GM21737 (cell line): ENCODE measurements around the gene PRKG1.

Experiments
- ATAC-seq: cut with Tn5 transposase; IDR thresholded peaks from one replicate; pipeline ENCODE4 v1.9.1; 2021; ENCODE audit warnings: mild to moderate bottlenecking, moderate library complexity; ENCODE audit not compliant: unreplicated experiment

The PRKG1 gene

GRCh38 chr10:51783941-51784340 is 709.7 kb downstream of the PRKG1 start:
- no peak for ATAC-seq

DNA sequence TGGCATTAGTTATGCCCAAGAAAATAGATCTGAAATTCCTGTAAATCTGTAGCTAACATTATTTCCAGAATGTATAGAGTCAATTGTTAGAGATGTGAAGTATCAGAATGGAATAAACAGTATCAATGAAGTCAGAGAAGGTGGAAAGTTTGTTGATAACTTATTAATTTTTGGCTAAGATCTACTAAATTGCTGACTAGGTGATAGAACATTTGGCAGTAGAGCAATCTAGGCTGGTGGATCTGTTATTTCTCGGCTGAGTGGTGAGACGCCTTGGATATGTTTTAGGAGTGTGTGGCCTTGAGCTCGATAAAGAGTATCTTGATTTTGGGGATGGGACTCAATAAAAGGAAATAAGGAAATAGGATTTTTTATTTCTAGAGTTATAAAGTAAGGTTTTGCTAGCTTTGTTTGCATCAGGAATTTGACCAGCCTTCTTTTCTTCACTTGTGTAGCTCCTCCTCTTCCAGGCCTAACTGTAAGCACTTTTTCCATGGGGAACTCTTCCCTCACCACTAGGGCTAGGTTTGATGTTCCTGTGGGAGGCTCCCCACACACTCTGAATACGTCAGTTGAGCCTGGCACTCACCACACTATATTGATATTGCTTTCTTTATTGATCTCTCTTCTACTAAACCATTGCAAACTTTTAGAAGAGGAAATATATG is 711.9 kb downstream of the PRKG1 start:
- no peak for ATAC-seq

GRCh38 chr10:51786684-51787035 is 712.4 kb downstream of the PRKG1 start:
- ATAC-seq, result no peak

DNA sequence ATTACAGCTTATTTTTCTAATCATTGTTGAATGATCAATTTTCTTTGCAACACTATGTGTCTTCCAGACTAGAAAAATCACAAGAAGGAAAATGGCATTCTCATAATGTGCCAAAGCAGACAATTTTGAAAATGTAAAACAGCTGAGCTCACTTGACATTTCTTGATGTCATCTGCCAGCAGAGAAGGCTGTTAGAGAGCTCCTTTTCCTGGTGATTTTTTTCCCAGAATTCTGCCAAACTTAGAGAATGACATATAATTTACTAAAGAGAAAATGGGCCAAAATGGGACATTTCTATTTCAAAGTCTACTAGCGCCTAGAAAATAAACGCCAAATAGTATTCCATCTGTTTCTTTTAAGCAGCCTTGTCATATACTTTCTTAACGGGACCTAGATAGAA is 714.0 kb downstream of the PRKG1 start:
- ATAC-seq, result no peak

DNA sequence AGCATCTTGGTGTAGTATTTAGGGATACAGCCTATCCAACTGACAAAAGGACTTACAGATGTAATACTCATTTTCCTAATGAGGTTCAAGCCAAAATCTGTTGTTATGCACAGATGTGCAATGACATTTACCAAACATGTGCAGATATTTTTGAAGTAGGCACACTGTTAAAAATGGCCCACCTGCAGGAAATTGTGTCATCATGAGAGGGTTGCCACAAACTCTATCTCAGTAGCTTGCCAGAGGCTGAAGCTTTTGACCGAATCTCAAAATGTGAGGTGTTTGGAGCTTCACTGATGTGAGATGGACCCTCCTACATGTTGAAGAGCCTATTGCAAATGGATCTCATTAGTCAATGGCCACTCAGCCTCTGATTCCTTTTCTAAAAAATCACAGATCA is 714.8 kb downstream of the PRKG1 start:
- ATAC-seq, result no peak

DNA sequence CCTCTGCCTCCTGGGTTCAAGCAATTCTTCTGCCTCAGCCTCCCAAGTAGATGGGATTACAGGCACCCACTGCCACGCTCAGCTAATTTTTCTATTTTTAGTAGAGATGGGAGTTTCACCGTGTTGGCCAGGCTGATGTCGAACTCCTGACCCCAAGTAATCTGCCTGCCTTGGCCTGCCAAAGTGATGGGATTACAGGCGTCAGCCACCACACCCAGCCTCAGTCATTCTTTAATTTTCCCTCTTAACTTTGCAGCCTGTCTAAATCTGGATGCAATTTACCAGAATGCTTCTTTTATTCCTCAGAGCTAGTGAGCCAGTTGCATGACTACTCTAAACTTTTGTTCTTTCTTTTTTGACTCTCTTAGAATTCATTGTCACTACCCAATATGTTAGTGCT is 715.6 kb downstream of the PRKG1 start:
- ATAC-seq, result no peak

GRCh38 chr10:51792678-51793077 is 718.4 kb downstream of the PRKG1 start:
- no peak for ATAC-seq

- no peak for ATAC-seq
Observed at GRCh38 chr10:51800121-51800520, 725.8 kb downstream of the PRKG1 start.

DNA sequence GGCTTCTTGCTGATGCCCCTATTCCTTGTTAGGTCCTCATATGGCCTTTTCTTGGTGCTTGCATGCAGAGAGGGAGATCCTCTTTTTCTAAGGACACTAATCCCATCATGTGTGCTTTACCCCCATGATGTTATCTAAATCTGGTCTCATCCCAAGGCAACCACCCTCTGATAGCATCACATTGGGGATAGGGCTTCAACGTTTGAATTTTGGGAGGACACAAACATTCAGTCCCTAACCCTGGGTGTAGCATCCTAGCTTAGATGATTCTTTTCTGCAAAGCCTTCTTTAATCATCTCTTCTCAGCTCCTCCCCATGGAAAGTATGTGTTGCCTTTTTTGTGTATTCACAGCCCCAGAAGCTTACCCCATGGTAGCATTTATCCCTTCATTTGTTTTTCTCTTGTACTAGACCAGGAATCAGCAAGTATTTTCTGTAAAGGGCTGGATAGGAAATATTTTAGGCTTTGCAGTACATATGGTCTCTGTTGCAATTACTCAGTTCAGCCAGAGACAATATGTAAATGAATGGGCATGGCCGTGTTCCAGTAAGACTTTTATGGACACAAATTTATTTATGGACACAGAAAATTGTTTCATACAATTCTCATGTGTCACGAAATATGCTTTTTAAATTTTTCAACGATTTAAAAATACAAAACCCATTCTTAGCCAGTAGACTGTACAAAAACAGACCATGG is 726.6 kb downstream of the PRKG1 start:
- no peak for ATAC-seq

GRCh38 chr10:51802030-51802429 is 727.7 kb downstream of the PRKG1 start:
- ATAC-seq, result no peak

- no peak for ATAC-seq
Observed at GRCh38 chr10:51804866-51805265, 730.6 kb downstream of the PRKG1 start.

DNA sequence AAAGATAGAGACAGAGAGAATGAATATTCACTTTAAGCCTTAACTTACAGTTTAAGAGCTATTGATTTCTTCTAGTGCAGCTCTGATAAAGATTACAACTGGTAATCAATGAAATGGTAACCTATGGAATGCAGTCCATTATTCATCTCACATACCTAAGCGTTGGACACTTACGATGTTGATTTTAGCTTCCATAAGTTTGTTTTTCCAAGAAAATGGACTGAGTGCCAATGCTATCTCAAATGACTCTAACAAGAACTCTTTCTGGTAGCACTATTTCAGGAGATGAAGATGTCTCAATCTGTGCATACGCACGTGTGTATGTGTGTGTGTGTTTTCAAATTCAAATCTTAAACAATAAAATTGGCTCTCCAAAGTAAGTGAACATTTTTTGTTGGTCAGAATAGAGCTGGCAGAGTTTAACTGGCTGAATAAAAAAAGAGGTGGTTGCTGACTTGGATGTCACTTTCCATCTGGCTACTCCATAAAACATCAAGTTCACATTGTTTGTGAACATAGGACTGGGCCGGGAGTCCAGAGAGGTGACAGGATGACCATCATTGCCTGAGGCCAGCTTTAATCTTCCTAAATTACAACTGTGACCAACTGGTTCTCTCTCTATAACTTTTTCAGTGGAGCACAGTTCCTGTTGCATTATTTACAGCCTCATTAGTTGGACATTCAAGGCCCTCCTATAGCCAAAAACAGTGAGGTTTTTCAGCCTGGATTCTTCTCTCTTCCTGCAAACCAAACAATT is 732.0 kb downstream of the PRKG1 start:
- ATAC-seq, result no peak

GRCh38 chr10:51808187-51808586 is 733.9 kb downstream of the PRKG1 start:
- no peak for ATAC-seq

- ATAC-seq, result no peak
Observed at GRCh38 chr10:51815723-51816122, 741.4 kb downstream of the PRKG1 start.

DNA sequence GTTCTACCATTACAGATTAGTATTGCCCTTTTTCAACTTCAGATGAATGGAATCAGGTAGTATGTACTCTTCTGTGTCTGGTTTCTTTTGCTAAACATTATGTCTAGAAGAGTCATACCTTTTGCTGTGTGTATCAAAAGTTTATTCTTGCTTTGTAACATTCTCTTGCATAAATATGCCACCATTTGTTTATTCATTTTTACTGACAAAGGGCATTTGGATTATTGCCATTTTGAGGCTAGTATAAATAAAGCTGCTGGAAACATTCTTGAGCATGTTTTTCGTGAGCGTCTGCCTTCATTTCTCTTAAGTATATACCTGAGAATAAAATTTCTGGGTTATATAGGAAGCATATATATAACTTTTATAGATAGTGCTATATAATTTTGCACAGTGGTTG is 746.8 kb downstream of the PRKG1 start:
- ATAC-seq, result no peak

DNA sequence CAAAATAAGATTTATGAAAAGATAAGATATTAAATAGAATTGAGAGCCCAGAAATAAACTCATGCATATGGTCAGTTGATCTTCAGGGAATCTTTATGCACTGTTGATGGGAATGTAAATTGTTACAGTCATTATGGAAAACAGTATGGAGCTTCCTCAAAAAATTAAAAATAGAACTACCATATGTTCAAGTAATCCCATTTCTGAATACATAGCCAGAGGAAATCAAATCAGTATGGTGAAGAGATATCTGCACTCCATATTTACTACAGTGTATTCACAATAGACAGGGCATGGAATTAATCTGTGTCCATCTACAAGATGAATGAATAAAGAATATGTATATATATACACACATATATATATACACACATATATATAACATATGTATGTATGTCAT is 747.5 kb downstream of the PRKG1 start:
- ATAC-seq, result no peak

- no peak for ATAC-seq
Observed at GRCh38 chr10:51832652-51833383, 758.5 kb downstream of the PRKG1 start.

DNA sequence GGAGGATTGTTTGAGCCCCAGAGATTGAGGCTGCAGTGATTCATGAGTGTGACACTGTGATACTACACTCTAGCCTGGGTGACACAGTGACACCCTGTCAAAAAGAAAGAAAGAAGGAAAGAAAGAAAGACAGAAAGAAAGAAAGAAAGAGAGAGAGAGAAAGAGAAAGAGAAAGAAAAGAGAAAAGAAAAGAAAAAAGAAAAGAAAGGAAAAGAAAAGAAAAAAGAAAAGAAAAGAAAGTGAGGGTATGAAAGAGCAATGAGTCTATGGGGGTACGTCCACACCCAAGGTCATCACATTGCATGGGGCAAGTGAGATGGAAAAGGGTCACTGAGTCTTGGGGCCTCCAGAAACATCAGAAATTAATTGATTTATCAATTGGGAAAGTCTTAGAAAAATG is 760.3 kb downstream of the PRKG1 start:
- ATAC-seq, result no peak

- no peak for ATAC-seq
Observed at GRCh38 chr10:51838471-51838870, 764.2 kb downstream of the PRKG1 start.

GRCh38 chr10:51843966-51844365 is 769.7 kb downstream of the PRKG1 start:
- ATAC-seq, result no peak

DNA sequence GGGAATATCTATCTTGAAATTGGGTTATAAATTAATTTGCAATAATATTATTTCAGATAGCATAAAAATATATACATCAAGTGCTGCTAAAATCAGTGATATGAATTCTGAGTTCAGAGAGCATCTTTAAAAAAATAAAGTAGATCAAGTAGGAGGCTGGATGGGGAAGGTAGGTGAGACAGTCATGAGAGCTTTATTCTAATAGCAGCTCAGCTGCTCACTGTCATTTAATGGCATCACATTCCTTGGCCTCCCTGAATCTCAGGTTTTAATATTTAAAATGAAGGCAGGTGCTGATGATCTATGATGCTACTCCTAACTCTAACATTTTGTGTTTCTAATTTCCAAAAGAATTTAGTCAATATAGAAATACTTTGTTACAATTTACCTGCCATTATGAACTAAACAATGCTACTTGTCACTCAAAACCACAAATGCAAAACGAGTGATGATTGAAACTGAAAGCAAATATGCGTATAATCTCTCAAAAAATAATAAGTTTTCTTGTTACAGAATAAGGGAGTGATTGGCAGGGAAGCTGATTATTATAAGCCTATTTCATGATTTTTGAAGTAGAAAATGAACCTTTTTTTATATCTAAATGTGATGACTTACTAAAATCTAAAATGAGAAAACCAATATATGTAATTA is 772.7 kb downstream of the PRKG1 start:
- no peak for ATAC-seq
